H1 (cell line): ENCODE results near the gene KDELR1.

ENCODE experiments used
- ATF3 ChIP-seq: IDR thresholded peaks from 2 replicates; pipeline ENCODE4 v1.6.1; 2011; ENCODE audit warnings: low read depth, mild to moderate bottlenecking, low read length; ENCODE audit not compliant: insufficient read depth
- CEBPB ChIP-seq: IDR thresholded peaks from 2 replicates; pipeline ENCODE4 v1.6.1; 2012; ENCODE audit warnings: low read depth, low read length
- CHD1 ChIP-seq: IDR thresholded peaks from 2 replicates; pipeline ENCODE4 v1.6.1; 2012; ENCODE audit warnings: low read depth, low read length, improper control_type of control experiment
- CTCF ChIP-seq, 3 experiments: IDR thresholded peaks; 1 replicate in 2 of 3; 2 replicates in 1 of 3; pipeline versions ENCODE4 v1.5.1 to v1.6.1; 2011; ENCODE audit warnings: low read length in 3 of 3, mild to moderate bottlenecking in 3 of 3, inconsistent platforms in 2 of 3, low read depth in 1 of 3, moderate library complexity in 1 of 3; ENCODE audit not compliant: insufficient read depth in 1 of 3; ENCODE audit errors: control extremely low read depth in 1 of 3
- JUND ChIP-seq: IDR thresholded peaks from 2 replicates; pipeline ENCODE4 v1.6.1; 2011; ENCODE audit warnings: mild to moderate bottlenecking, improper control_type of control experiment, low read length
- RAD21 ChIP-seq, 2 experiments: IDR thresholded peaks in 1 of 2; conservative IDR thresholded peaks in 1 of 2; 2 replicates each; pipeline ENCODE4 v1.6.1; 2011; ENCODE audit warnings: low read depth in 2 of 2, low read length in 2 of 2, improper control_type of control experiment in 1 of 2, inconsistent platforms in 1 of 2, mild to moderate bottlenecking in 1 of 2, moderate library complexity in 1 of 2
- SUZ12 ChIP-seq: fragments of 200-600 bp; sonication (generic); IDR thresholded peaks from 2 replicates; pipeline ENCODE4 v1.6.1; 2012; ENCODE audit warnings: mild to moderate bottlenecking, inconsistent platforms, low read length, moderate library complexity, mixed read lengths

DNA sequence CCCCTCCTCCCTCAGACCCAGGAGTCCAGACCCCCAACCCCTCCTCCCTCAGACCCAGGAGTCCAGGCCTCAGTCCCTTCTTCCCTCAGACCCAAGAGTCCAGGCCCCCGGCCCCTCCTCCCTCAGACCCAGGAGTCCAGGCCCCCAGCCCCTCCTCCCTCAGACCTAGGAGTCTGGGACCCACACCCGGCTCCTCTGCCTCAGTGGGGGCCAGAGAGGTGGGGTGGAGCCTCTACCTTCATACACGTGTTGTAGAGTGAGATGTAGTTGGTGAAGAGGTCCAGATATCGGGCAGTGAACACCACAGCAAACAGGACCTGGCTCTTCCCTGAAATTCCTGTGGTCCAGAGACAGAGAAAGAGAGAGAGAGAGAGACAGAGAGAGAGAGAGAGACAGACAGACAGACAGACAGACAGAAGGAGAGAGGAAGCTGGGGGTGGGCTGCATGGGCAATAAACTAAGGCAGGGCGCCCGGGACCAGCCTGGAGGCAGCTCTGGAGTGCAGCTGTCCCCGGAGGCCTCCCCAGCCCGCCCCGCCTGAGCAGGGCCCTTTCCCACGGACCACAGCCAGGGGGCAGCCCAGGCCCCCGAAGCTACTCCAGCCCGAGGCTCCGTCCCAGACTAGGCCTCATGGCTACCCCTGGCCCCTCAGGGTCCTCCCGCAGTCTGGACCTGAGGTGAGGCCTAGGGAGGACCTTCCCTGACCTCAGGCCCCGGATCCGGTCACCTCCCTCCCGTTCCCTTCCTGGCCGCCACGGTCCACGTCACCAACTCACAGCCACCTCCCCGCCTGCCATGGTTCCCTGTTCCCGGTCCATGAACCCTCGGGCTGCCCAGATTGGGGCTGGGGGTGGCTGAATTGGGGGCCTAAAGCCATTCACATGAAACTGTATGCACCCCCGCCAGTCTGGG is 907 bp downstream of the KDELR1 start:
- no peak for TF ChIP-seq CEBPB
- peak; percentile 70 to 78 (median 73) for TF ChIP-seq CTCF (IDR thresholded peaks at IDR 0.05; ENCODE audit: control extremely low read depth in 1 of 3, insufficient read depth in 1 of 3, low read depth in 1 of 3, low read length in 3 of 3)
- no peak for TF ChIP-seq JUND
- no peak for TF ChIP-seq SUZ12
- no peak for TF ChIP-seq ATF3
- TF ChIP-seq CHD1: no peak
- TF ChIP-seq RAD21 (IDR thresholded peaks at IDR 0.05 in 1 of 2, conservative IDR thresholded peaks at IDR 0.05 in 1 of 2; ENCODE audit: low read depth in 2 of 2, low read length in 2 of 2): peak; percentile 52 to 74
